Measurements from ENCODE around the gene ALDH7A1. TPM values are rescaled to one million over a fixed set of nuclear protein-coding genes. Genes with fewer than 3 reads are reported as not detected.

Gene ALDH7A1
- total RNA-seq, 1 experiment from 2014 or later, result 148 TPM

DNA sequence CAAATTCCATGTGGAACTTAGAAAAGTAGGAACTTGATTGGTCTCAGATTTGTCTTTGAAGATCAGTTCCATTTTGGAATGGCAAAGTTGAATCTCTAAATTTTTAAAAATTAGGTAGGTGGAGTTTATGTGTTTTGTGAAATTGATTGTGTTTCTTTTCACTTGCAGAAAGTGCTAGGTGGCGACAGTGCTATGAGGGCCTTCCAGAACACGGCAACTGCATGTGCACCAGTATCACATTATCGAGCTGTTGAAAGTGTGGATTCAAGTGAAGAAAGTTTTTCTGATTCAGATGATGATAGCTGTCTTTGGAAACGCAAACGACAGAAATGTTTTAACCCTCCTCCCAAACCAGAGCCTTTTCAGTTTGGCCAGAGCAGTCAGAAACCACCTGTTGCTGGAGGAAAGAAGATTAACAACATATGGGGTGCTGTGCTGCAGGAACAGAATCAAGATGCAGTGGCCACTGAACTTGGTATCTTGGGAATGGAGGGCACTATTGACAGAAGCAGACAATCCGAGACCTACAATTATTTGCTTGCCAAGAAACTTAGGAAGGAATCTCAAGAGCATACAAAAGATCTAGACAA, 8.5 kb upstream of the ALDH7A1 start:
- H3K79me2 ChIP-seq (ENCODE audit: insufficient read depth, low read length), result peaks cover 21% of the 10 kb centered on the region
- peaks cover 39 to 42% of the 10 kb centered on the region in 2 experiments for H3K4me1 Mint-ChIP-seq
- no peak overlapping the region for H4K5ac ChIP-seq (ENCODE audit: insufficient read length, low read depth, low read length)
- no peaks in the 10 kb centered on the region for H3K27me3 Mint-ChIP-seq (ENCODE audit: low read depth)
- WGBS (ENCODE audit: extremely low coverage, insufficient read length, low lambda C conversion rate), result no CpG with 5 or more reads among the region's 6 CpGs
- no peak overlapping the region for H2BK20ac ChIP-seq (ENCODE audit: low read depth, low read length, poor library complexity, severe bottlenecking)
- no peaks in the 10 kb centered on the region for H3K27me3 ChIP-seq (ENCODE audit: insufficient read depth, low read length)
- H2BK12ac ChIP-seq (ENCODE audit: insufficient read length, low read depth, low read length), result no peak overlapping the region
- TF ChIP-seq, protein P1, sequence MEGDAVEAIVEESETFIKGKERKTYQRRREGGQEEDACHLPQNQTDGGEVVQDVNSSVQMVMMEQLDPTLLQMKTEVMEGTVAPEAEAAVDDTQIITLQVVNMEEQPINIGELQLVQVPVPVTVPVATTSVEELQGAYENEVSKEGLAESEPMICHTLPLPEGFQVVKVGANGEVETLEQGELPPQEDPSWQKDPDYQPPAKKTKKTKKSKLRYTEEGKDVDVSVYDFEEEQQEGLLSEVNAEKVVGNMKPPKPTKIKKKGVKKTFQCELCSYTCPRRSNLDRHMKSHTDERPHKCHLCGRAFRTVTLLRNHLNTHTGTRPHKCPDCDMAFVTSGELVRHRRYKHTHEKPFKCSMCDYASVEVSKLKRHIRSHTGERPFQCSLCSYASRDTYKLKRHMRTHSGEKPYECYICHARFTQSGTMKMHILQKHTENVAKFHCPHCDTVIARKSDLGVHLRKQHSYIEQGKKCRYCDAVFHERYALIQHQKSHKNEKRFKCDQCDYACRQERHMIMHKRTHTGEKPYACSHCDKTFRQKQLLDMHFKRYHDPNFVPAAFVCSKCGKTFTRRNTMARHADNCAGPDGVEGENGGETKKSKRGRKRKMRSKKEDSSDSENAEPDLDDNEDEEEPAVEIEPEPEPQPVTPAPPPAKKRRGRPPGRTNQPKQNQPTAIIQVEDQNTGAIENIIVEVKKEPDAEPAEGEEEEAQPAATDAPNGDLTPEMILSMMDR (conservative IDR thresholded peaks at IDR 0.05), result no peak
- H3K4me2 ChIP-seq (ENCODE audit: insufficient read depth, insufficient read length, low read length), result no peak overlapping the region
- no peak overlapping the region for H2BK5ac ChIP-seq (ENCODE audit: insufficient read length, low read length)
- H3K9ac ChIP-seq (ENCODE audit: extremely low read depth, insufficient read length, low read length), result no peak overlapping the region
- peak overlapping the region in 2 of 3 experiments; percentile 18 to 35; a peak in 3 of 7 replicates for H3K27ac Mint-ChIP-seq
- no peak for DNase-seq
- H3K4me1 ChIP-seq (ENCODE audit: insufficient read depth, low read length), result no peaks in the 10 kb centered on the region; the same call in 1 of the 2 replicates
- H3K4ac ChIP-seq (ENCODE audit: low read depth, low read length), result no peak overlapping the region
- no peak overlapping the region for H3T11ph ChIP-seq (ENCODE audit: low read length)
- H2AFZ ChIP-seq (ENCODE audit: low read length), result no peak overlapping the region
- no peak overlapping the region for H3K18ac ChIP-seq (ENCODE audit: insufficient read length, low read depth, low read length)
- H3K27ac ChIP-seq (ENCODE audit: insufficient read length, low read depth, low read length), result no peak overlapping the region
- no peak overlapping the region for H4K91ac ChIP-seq (ENCODE audit: insufficient read length, low read depth, low read length)
- no peak overlapping the region for H2BK120ac ChIP-seq (ENCODE audit: low read depth, low read length, poor library complexity, severe bottlenecking)
- no peak overlapping the region for H3K4me3 Mint-ChIP-seq
- no peak overlapping the region for H2BK15ac ChIP-seq (ENCODE audit: low read depth, low read length)
- H3K56ac ChIP-seq (ENCODE audit: insufficient read length, low read depth, low read length), result no peak overlapping the region
- H3K23me2 ChIP-seq (ENCODE audit: insufficient read length, low read depth, low read length, poor library complexity, severe bottlenecking), result peaks cover 4% of the 10 kb centered on the region
- no peak overlapping the region for H4K8ac ChIP-seq (replicated peaks; ENCODE audit: insufficient read length, low read depth, low read length)
- H3K36me3 Mint-ChIP-seq (ENCODE audit: insufficient read depth in 1 of 3, low read depth in 3 of 3), result peaks cover 30 to 56% (median 45%) of the 10 kb centered on the region in 3 experiments; a peak in 6 of 7 replicates
- H3K79me1 ChIP-seq (ENCODE audit: insufficient read depth, low read depth, low read length, poor library complexity, severe bottlenecking), result no peaks in the 10 kb centered on the region
- no peaks in the 10 kb centered on the region for H3K9me3 ChIP-seq (ENCODE audit: control insufficient read depth, low read depth, low read length)
- H3K14ac ChIP-seq (ENCODE audit: insufficient read depth, low read length), result no peak overlapping the region
- H4K20me1 ChIP-seq (ENCODE audit: control insufficient read depth, insufficient read depth, insufficient read length), result no peaks in the 10 kb centered on the region
- H3K23ac ChIP-seq (ENCODE audit: insufficient read length, low read depth, low read length), result no peak overlapping the region
- no peaks in the 10 kb centered on the region for H3K9me3 Mint-ChIP-seq
- H2AK5ac ChIP-seq (ENCODE audit: insufficient read length, low read length), result no peak overlapping the region
